K562 (cell line): ENCODE data around the gene ATXN1L. TPM values are rescaled to one million over a fixed set of nuclear protein-coding genes. Genes with fewer than 3 reads are reported as not detected.

Source experiments
- ATAC-seq: fragments of 200-7000 bp; cut with Tn5 transposase; 3 replicates; pipeline ENCODE4 v1.9.1; 2020; ENCODE audit warnings: moderate library complexity
- BruUV-seq: library from RNA; stranded (reverse); fragments of 400-500 nt; replicated peaks from 2 replicates; lab custom pipeline; 2021; lab: Mats Ljungman, UMichigan
- CTCF ChIA-PET: fragments of 300-600 bp; formaldehyde crosslinking; extraction: SDS; loops from one replicate; lab custom pipeline; 2021; ENCODE audit warnings: low intra/inter-chr PET ratio; lab: Yijun Ruan, JAX
- POLR2A ChIA-PET: fragments of 300-600, 350-650 bp; sonication (Branson Sonifier 250); formaldehyde crosslinking; extraction: SDS; loops from one replicate; lab custom pipeline; 2021; ENCODE audit warnings: antibody characterized with exemption, inconsistent platforms; lab: Yijun Ruan, JAX
- DNase-seq, 4 experiments: peaks; one replicate each; pipeline versions ENCODE4 v3.0.0 to v3.0.0-alpha.2; 2011 to 2018; ENCODE audit warnings: low spot score in 3 of 4, mixed read lengths in 3 of 4; ENCODE audit errors: extremely low read depth in 1 of 4
- FAIRE-seq: peaks from 2 replicates; lab custom pipeline; 2011; peaks lifted over from hg19 to GRCh38; lab: Jason Lieb, UNC
- H2AFZ ChIP-seq: 2 replicates; pipeline ENCODE4 v1.6.0; 2011; ENCODE audit warnings: low read depth, low read length, control low read depth, inconsistent platforms
- H3K27ac ChIP-seq: fragments of 200-600 bp; 3 replicates; pipeline ENCODE4 v1.8.0; 2011; ENCODE audit warnings: low read depth, mild to moderate bottlenecking, control low read depth, inconsistent platforms, low read length, moderate library complexity, mixed read lengths; ENCODE audit errors: extremely low read depth
- H3K27me3 ChIP-seq, 2 experiments: fragments of 300-600 bp in 1 of 2; 2 replicates in 1 of 2; 3 replicates in 1 of 2; pipeline versions ENCODE4 v1.6.0 to v1.8.0; 2011; ENCODE audit warnings: inconsistent platforms in 2 of 2, low read length in 2 of 2, mild to moderate bottlenecking in 1 of 2, mixed read lengths in 1 of 2, moderate library complexity in 1 of 2; ENCODE audit not compliant: control insufficient read depth in 2 of 2, insufficient read depth in 2 of 2
- H3K36me3 ChIP-seq: fragments of 300-600 bp; 3 replicates; pipeline ENCODE4 v1.8.0; 2011; ENCODE audit warnings: mild to moderate bottlenecking, low read length, inconsistent platforms; ENCODE audit not compliant: control insufficient read depth, insufficient read depth
- H3K4me1 ChIP-seq, 2 experiments: fragments of 200-600 bp in 1 of 2; replicated peaks in 1 of 2; 2 replicates in 1 of 2; 3 replicates in 1 of 2; pipeline versions ENCODE4 v1.5.1 to v1.8.0; 2011; ENCODE audit warnings: inconsistent platforms in 2 of 2, low read length in 2 of 2, mild to moderate bottlenecking in 1 of 2, mixed read lengths in 1 of 2, moderate library complexity in 1 of 2; ENCODE audit not compliant: control insufficient read depth in 2 of 2, insufficient read depth in 2 of 2
- H3K4me2 ChIP-seq: 2 replicates; pipeline ENCODE4 v1.6.1; 2011; ENCODE audit warnings: low read length, control low read depth, inconsistent platforms, mixed read lengths; ENCODE audit not compliant: insufficient read depth
- H3K4me3 ChIP-seq: fragments of 200-600 bp; sonication (generic), shearing (Covaris generic); 2 replicates; pipeline ENCODE4 v1.5.1; 2016; ENCODE audit warnings: control low read depth, inconsistent platforms
- H3K79me2 ChIP-seq: fragments of 200-600 bp; 3 replicates; pipeline ENCODE4 v1.8.0; 2011; ENCODE audit warnings: low read length, inconsistent platforms; ENCODE audit not compliant: control insufficient read depth, insufficient read depth
- H3K9ac ChIP-seq, 2 experiments: 2 replicates each; pipeline versions ENCODE4 v1.6.0 to v1.6.1; 2011; ENCODE audit warnings: low read depth in 2 of 2, low read length in 2 of 2, control low read depth in 1 of 2, inconsistent platforms in 1 of 2, mild to moderate bottlenecking in 1 of 2, mixed read lengths in 1 of 2; ENCODE audit not compliant: insufficient read depth in 1 of 2
- H3K9me1 ChIP-seq: one replicate; pipeline ENCODE4 v1.6.0; 2011; ENCODE audit warnings: inconsistent platforms, mild to moderate bottlenecking, low read length, moderate library complexity; ENCODE audit not compliant: control insufficient read depth, insufficient read depth
- H3K9me3 ChIP-seq: replicated peaks from 2 replicates; pipeline ENCODE4 v1.5.1; 2011; ENCODE audit warnings: low read depth, low read length, inconsistent platforms; ENCODE audit not compliant: control insufficient read depth, insufficient read depth
- H4K20me1 ChIP-seq: replicated peaks from 2 replicates; pipeline ENCODE4 v1.6.1; 2011; ENCODE audit warnings: low read length, inconsistent platforms, mixed read lengths; ENCODE audit not compliant: control insufficient read depth, insufficient read depth
- BACH1 ChIP-seq: fragments of 200-800 bp; sonication (Bioruptor generic); IDR thresholded peaks from 2 replicates; pipeline ENCODE4 v1.6.1; 2016; ENCODE audit warnings: missing genetic modification characterization, missing compliant biosample characterization
- CBFB ChIP-seq: sonication (generic); formaldehyde crosslinking; IDR thresholded peaks from 2 replicates; pipeline ENCODE4 v1.4.0; 2020; ENCODE audit warnings: mild to moderate bottlenecking, missing genetic modification reagents
- FOXM1 ChIP-seq, 2 experiments: fragments of 450-650 bp in 1 of 2; sonication (generic) in 1 of 2; formaldehyde crosslinking in 1 of 2; IDR thresholded peaks; 2 replicates each; pipeline versions ENCODE4 v1.6.1 to v1.9.0; 2017 to 2022; ENCODE audit warnings: low read depth in 2 of 2, mild to moderate bottlenecking in 2 of 2, missing genetic modification reagents in 1 of 2, moderate library complexity in 1 of 2
- HSF4 ChIP-seq: fragments of 250-450 bp; sonication (Bioruptor Pico); IDR thresholded peaks from 2 replicates; pipeline ENCODE4 v2.1.2; 2022; ENCODE audit warnings: mild to moderate bottlenecking, moderate library complexity, borderline replicate concordance
- NCOA4 ChIP-seq: fragments of 450-650 bp; IDR thresholded peaks from 2 replicates; pipeline ENCODE4 v1.6.1; 2018; ENCODE audit warnings: mild to moderate bottlenecking; ENCODE audit not compliant: partially characterized antibody
- SIRT6 ChIP-seq: IDR thresholded peaks from one replicate; pipeline ENCODE4 v1.6.1; 2012; ENCODE audit warnings: low read depth, mild to moderate bottlenecking, control low read depth, inconsistent platforms, low read length, moderate library complexity
- ZNF175 ChIP-seq: fragments of 200-800 bp; sonication (Bioruptor generic); IDR thresholded peaks from 2 replicates; pipeline ENCODE4 v1.6.1; 2016; ENCODE audit warnings: low read depth, mild to moderate bottlenecking, missing genetic modification characterization, missing compliant biosample characterization
- ZNF253 ChIP-seq: fragments of 250-450 bp; sonication (Bioruptor Pico); conservative IDR thresholded peaks from 2 replicates; pipeline ENCODE4 v1.6.1; 2021; ENCODE audit warnings: mild to moderate bottlenecking
- ZNF436 ChIP-seq: fragments of 250-450, 450-650 bp; sonication (Bioruptor Pico); formaldehyde crosslinking; IDR thresholded peaks from 2 replicates; pipeline ENCODE4 v1.7.0; 2020; ENCODE audit warnings: mild to moderate bottlenecking
- ZSCAN29 ChIP-seq: fragments of 450-650 bp; IDR thresholded peaks from 2 replicates; pipeline ENCODE4 v1.6.1; 2017
- WGBS: fragments of 100-300 bp; shearing (Covaris generic); methylation state at CpG from one replicate; pipeline ENCODE4 v1.1.6; 2016; ENCODE audit warnings: low coverage, mixed read lengths; ENCODE audit not compliant: insufficient coverage; ENCODE audit errors: missing lambda C conversion rate; 5-methylcytosine and 5-hydroxymethylcytosine counted together
- in situ Hi-C: fragments of 300-500 bp; cut with MboI; formaldehyde crosslinking; loops from 4 replicates; pipeline ENCODE4 v1.15.0; 2018; ENCODE audit warnings: inconsistent platforms, mixed read lengths
- intact Hi-C: fragments of 100-400 bp; cut with micrococcal nuclease; formaldehyde crosslinking; loops from 2 replicates; pipeline ENCODE4 v1.14.2; 2022
- polyA plus RNA-seq, 8 experiments: library from polyadenylated mRNA; depleted of rRNA in 4 of 8; stranded (reverse) in 5 of 8; unstranded in 3 of 8; fragments of >200 nt; fragmentation: Nextera tagmentation in 2 of 8; fragmentation: Illumina TruSeq in 1 of 8; extraction: Ambion mirVana in 2 of 8; extraction: Trizol in 1 of 8; gene quantifications; 2 replicates each; pipeline versions ENCODE4 v1.2.1 to v1.2.3, GENCODE V29; 2011 to 2014; ENCODE audit warnings: inconsistent platforms in 1 of 8, missing spikeins in 1 of 8
- total RNA-seq, 7 experiments: library from RNA; depleted of rRNA in 6 of 7; stranded (reverse); fragments of >200 nt in 6 of 7; fragmentation: Illumina TruSeq in 2 of 7; extraction: Trizol in 2 of 7; gene quantifications; 2 replicates each; pipeline versions ENCODE4 v1.2.1 to v1.2.3, GENCODE V29; 2011 to 2021; ENCODE audit warnings: low replicate concordance in 1 of 7
- TF ChIP-seq, protein P1 (sequence below): fragments of 250-450 bp; sonication (Bioruptor Pico); IDR thresholded peaks from 2 replicates; pipeline ENCODE4 v1.4.0; 2020; ENCODE audit warnings: borderline replicate concordance
- TF ChIP-seq, protein P2 (sequence below): fragments of 450-650 bp; IDR thresholded peaks from 2 replicates; pipeline ENCODE4 v1.7.1; 2018; ENCODE audit warnings: mild to moderate bottlenecking, low read depth; ENCODE audit not compliant: partially characterized antibody

The ATXN1L gene
- total and polyA plus RNA-seq, 9 of the 15 experiments (the other 6 are each of a cell fraction or from before 2014, with no cell fraction given): 1.4 to 11.3 (median 9.3) TPM

DNA sequence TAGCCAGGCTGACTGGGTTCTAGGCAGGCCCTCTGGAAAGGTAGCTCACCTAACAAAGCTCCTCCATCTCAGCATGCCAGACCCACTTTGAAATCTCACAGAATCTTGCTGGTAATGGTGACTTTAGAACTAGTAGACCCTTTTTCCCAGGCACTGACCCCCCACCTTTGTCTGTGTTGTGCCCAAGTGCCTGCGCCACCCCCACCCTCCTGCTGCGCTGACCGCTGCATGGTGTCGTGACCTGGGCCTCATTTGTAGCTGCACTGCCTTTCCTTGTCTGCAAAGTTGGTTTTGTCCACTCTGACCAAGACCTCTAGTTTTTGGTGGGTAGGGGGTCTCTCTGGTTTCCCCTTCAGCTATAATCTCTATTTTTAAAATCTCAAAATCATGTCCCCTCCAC, 6.8 kb downstream of the ATXN1L start:
- DNase-seq (no peak), FAIRE-seq (no peak), ATAC-seq (no peak)
- Histone ChIP-seq H2AFZ (no peak overlapping the region), H4K20me1 (peaks cover 4% of the 10 kb centered on the region), H3K9me1 (peaks cover 3% of the 10 kb centered on the region), H3K4me3 (no peak overlapping the region), H3K4me2 (no peak overlapping the region), H3K4me1 (no peaks in the 10 kb centered on the region; a peak in 1 of 5 replicates), H3K79me2 (peaks cover 6% of the 10 kb centered on the region), H3K27ac (no peak overlapping the region), H3K9ac (0 out of 4 replicates have a peak overlapping the region, but pooled peaks of 1 of the 2 experiments have one; percentile 48), H3K36me3 (peaks cover 63% of the 10 kb centered on the region), H3K9me3 (no peaks in the 10 kb centered on the region), H3K27me3 (no peaks in the 10 kb centered on the region)
- CTCF ChIA-PET: no interaction called here
- TF ChIP-seq ZNF436 (CRISPR knock-in tag): no peak
- TF ChIP-seq HSF4 (CRISPR knock-in tag): no peak
- TF ChIP-seq, protein P1, sequence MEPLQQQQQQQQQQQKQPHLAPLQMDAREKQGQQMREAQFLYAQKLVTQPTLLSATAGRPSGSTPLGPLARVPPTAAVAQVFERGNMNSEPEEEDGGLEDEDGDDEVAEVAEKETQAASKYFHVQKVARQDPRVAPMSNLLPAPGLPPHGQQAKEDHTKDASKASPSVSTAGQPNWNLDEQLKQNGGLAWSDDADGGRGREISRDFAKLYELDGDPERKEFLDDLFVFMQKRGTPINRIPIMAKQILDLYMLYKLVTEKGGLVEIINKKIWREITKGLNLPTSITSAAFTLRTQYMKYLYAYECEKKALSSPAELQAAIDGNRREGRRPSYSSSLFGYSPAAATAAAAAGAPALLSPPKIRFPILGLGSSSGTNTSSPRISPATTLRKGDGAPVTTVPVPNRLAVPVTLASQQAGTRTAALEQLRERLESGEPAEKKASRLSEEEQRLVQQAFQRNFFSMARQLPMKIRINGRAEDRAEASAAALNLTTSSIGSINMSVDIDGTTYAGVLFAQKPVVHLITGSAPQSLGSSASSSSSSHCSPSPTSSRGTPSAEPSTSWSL: no peak
- TF ChIP-seq FOXM1 (IDR thresholded peaks at IDR 0.05; ENCODE audit: low read depth): no peak
- TF ChIP-seq FOXM1 (CRISPR knock-in tag; IDR thresholded peaks at IDR 0.05; ENCODE audit: low read depth): no peak
- no peak for TF ChIP-seq SIRT6
- TF ChIP-seq ZNF175 (CRISPR knock-in tag): no peak
- no peak for TF ChIP-seq BACH1 (tag)
- TF ChIP-seq, protein P2, sequence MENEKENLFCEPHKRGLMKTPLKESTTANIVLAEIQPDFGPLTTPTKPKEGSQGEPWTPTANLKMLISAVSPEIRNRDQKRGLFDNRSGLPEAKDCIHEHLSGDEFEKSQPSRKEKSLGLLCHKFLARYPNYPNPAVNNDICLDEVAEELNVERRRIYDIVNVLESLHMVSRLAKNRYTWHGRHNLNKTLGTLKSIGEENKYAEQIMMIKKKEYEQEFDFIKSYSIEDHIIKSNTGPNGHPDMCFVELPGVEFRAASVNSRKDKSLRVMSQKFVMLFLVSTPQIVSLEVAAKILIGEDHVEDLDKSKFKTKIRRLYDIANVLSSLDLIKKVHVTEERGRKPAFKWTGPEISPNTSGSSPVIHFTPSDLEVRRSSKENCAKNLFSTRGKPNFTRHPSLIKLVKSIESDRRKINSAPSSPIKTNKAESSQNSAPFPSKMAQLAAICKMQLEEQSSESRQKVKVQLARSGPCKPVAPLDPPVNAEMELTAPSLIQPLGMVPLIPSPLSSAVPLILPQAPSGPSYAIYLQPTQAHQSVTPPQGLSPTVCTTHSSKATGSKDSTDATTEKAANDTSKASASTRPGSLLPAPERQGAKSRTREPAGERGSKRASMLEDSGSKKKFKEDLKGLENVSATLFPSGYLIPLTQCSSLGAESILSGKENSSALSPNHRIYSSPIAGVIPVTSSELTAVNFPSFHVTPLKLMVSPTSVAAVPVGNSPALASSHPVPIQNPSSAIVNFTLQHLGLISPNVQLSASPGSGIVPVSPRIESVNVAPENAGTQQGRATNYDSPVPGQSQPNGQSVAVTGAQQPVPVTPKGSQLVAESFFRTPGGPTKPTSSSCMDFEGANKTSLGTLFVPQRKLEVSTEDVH: no peak
- TF ChIP-seq NCOA4: no peak
- no peak for TF ChIP-seq ZSCAN29
- TF ChIP-seq ZNF253 (CRISPR knock-in tag): no peak
- no peak for TF ChIP-seq CBFB
- in situ Hi-C loops: no loop called here
- POLR2A ChIA-PET: interaction anchor here (0.7 to 2.2 kb wide), 5 partner anchors 9 to 172 kb away, joined by 3 to 18 read pairs (median 3); no protein-coding TSS in a partner anchor
- 95% methylated on average over 4 of the region's 4 CpGs for WGBS
- intact Hi-C loops: no loop called here
- no TSS peak for BruUV-seq
